Aorta (tissue), 5 donors: ENCODE results near the gene HNF1A. TPM values are rescaled to one million over a fixed set of nuclear protein-coding genes. Genes with fewer than 3 reads are reported as not detected.

Experiments used
- ATAC-seq: fragments of 200-7000 bp; cut with Tn5 transposase; one replicate; pipeline ENCODE4 v1.9.1; 2022; ENCODE audit warnings: moderate library complexity; ENCODE audit not compliant: low FRiP score
- DNase-seq, 2 donors: peaks; one replicate each; pipeline ENCODE4 v3.0.0-alpha.2; 2020
- H3K27ac ChIP-seq, 2 donors: one replicate each; pipeline ENCODE4 v1.5.1; 2013; ENCODE audit warnings: low read length in 2 of 2, mild to moderate bottlenecking in 2 of 2, moderate library complexity in 2 of 2, control low read depth in 1 of 2, inconsistent platforms in 1 of 2, low read depth in 1 of 2
- H3K27me3 ChIP-seq, 2 donors: one replicate each; pipeline ENCODE4 v1.6.1; 2013; ENCODE audit warnings: control low read depth in 1 of 2, low read length in 1 of 2, mild to moderate bottlenecking in 1 of 2, moderate library complexity in 1 of 2; ENCODE audit not compliant: insufficient read depth in 2 of 2, control insufficient read depth in 1 of 2
- H3K36me3 ChIP-seq, 2 donors: one replicate each; pipeline ENCODE4 v1.6.1; 2013; ENCODE audit warnings: control low read depth in 1 of 2, low read length in 1 of 2, mild to moderate bottlenecking in 1 of 2; ENCODE audit not compliant: insufficient read depth in 2 of 2, control insufficient read depth in 1 of 2
- H3K4me1 ChIP-seq, 2 donors: one replicate each; pipeline ENCODE4 v1.6.1; 2013; ENCODE audit warnings: low read length in 2 of 2, control low read depth in 1 of 2, mild to moderate bottlenecking in 1 of 2, moderate library complexity in 1 of 2; ENCODE audit not compliant: insufficient read depth in 2 of 2, control insufficient read depth in 1 of 2
- H3K4me3 ChIP-seq, 2 donors: one replicate each; pipeline ENCODE4 v1.5.1; 2013; ENCODE audit warnings: low read length in 2 of 2, control low read depth in 1 of 2, mild to moderate bottlenecking in 1 of 2
- H3K9me3 ChIP-seq: one replicate; pipeline ENCODE4 v1.6.1; 2013; ENCODE audit warnings: mild to moderate bottlenecking, low read length; ENCODE audit not compliant: control insufficient read depth
- WGBS, 2 donors: extraction: QIAGEN DNeasy Blood & Tissue Kit; methylation state at CpG; one replicate each; pipeline ENCODE4 v1.1.7; 2013; 5-methylcytosine and 5-hydroxymethylcytosine counted together
- intact Hi-C, 2 donors: fragments of 100-400 bp; cut with DNase I; formaldehyde crosslinking; loops; one replicate each; pipeline versions ENCODE4 v1.14.2 to v1.15.0; 2022
- polyA plus RNA-seq, 2 donors: library from polyadenylated mRNA; stranded (reverse); fragments of 200-250 nt; gene quantifications; one replicate each; pipeline ENCODE4 v1.2.3, GENCODE V29; 2013
- total RNA-seq, 2 donors: library from RNA; stranded (reverse); fragmentation: NEBNext Ultra II Directional; extraction: Animal tissue kit (Norgen Biotek cat#: 25700); gene quantifications; one replicate each; pipeline ENCODE4 v1.2.1, GENCODE V29; 2021
- donor health status: healthy with polysubstance abuse.
- donor health status: Bipolar disorder and iron deficiency.
- donor health status: DM: no; HTN: no; CAD: no.
- donor health status: DM: no; HTN: no; CAD: no.
- donor health status: DM: yes; HTN: yes; CAD: no.

The HNF1A gene
- total and polyA plus RNA-seq, 4 donors = 0.18 to 5.4 TPM; not detected in 2

DNA sequence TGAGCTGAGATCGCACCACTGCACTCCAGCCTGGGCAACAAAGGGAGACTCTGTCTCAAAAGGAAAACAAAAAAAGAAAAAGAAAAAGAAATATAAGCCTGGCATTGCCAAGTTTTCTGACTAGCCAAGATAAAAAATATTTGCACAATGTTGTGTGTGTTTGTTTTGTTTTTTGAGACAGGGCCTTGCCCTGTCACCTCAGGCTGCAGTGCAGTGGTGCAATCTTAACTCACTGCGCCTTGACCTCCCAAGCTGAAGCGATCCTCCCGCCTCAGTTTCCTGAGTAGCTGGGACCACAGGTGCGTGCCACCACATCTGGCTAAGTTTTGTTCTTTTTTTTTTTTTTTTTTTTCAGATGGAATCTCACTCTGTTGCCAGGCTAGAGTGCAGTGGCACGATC, 43.4 kb downstream of the HNF1A start:
- H3K27me3 ChIP-seq = no peaks in the 10 kb centered on the region
- ATAC-seq (no peak), DNase-seq (no peak)
- H3K27ac ChIP-seq = no peak overlapping the region
- no peak overlapping the region for H3K4me3 ChIP-seq
- no peaks in the 10 kb centered on the region for H3K9me3 ChIP-seq
- 82 to 86% methylated on average over 6 of the region's 6 CpGs for WGBS, 2 donors
- intact Hi-C loops = no loop called here
- no peaks in the 10 kb centered on the region for H3K4me1 ChIP-seq
- no peaks in the 10 kb centered on the region for H3K36me3 ChIP-seq

- DNase-seq = no peak
- H3K4me3 ChIP-seq = no peak overlapping the region
- no peaks in the 10 kb centered on the region for H3K9me3 ChIP-seq
- 64 to 70% methylated on average over 2 of the region's 2 CpGs for WGBS, 2 donors
- ATAC-seq = no peak
- intact Hi-C loops = no loop called here
- H3K27ac ChIP-seq = no peak overlapping the region
- H3K4me1 ChIP-seq = no peaks in the 10 kb centered on the region
- no peaks in the 10 kb centered on the region for H3K27me3 ChIP-seq
- H3K36me3 ChIP-seq = no peaks in the 10 kb centered on the region
Measured at GRCh38 chr12:121022713-121023112, 44.4 kb downstream of the HNF1A start.

GRCh38 chr12:121023799-121024198, 45.5 kb downstream of the HNF1A start:
- 70 to 72% methylated on average over 8 of the region's 8 CpGs for WGBS, 2 donors
- ATAC-seq = no peak
- intact Hi-C loops = no loop called here

GRCh38 chr12:121025442-121026226, 47.3 kb downstream of the HNF1A start:
- Histone ChIP-seq H3K4me3 (no peak overlapping the region), H3K27ac (no peak overlapping the region), H3K36me3 (no peaks in the 10 kb centered on the region), H3K9me3 (no peaks in the 10 kb centered on the region), H3K27me3 (no peaks in the 10 kb centered on the region), H3K4me1 (no peaks in the 10 kb centered on the region)
- intact Hi-C loops = no loop called here
- DNase-seq (no peak), ATAC-seq (no peak)
- 91% methylated on average over 11 of the region's 11 CpGs for WGBS, 2 donors

More at GRCh38 chr12:121023799-121024198, 45.5 kb downstream of the HNF1A start:
- Histone ChIP-seq H3K4me1 (no peaks in the 10 kb centered on the region), H3K9me3 (no peaks in the 10 kb centered on the region), H3K4me3 (no peak overlapping the region), H3K27me3 (no peaks in the 10 kb centered on the region), H3K27ac (no peak overlapping the region), H3K36me3 (no peaks in the 10 kb centered on the region)
- no peak for DNase-seq

- H3K36me3 ChIP-seq = no peaks in the 10 kb centered on the region
- no peak overlapping the region for H3K4me3 ChIP-seq
- no peaks in the 10 kb centered on the region for H3K4me1 ChIP-seq
- ATAC-seq = no peak
- H3K9me3 ChIP-seq = no peaks in the 10 kb centered on the region
- DNase-seq = no peak
- no peaks in the 10 kb centered on the region for H3K27me3 ChIP-seq
- intact Hi-C loops = no loop called here
- no peak overlapping the region for H3K27ac ChIP-seq
- WGBS, 2 donors = 87 to 90% methylated on average over 10 of the region's 10 CpGs
Measured at GRCh38 chr12:121026274-121027045, 48.1 kb downstream of the HNF1A start.

- Histone ChIP-seq H3K27ac (no peak overlapping the region), H3K9me3 (no peaks in the 10 kb centered on the region), H3K4me3 (no peak overlapping the region), H3K27me3 (no peaks in the 10 kb centered on the region), H3K36me3 (no peaks in the 10 kb centered on the region), H3K4me1 (no peaks in the 10 kb centered on the region)
- DNase-seq (no peak), ATAC-seq (no peak)
- intact Hi-C loops = no loop called here
- 66 to 70% methylated on average over 10 of the region's 10 CpGs for WGBS, 2 donors
Measured at GRCh38 chr12:121030576-121031212, 52.4 kb downstream of the HNF1A start.

DNA sequence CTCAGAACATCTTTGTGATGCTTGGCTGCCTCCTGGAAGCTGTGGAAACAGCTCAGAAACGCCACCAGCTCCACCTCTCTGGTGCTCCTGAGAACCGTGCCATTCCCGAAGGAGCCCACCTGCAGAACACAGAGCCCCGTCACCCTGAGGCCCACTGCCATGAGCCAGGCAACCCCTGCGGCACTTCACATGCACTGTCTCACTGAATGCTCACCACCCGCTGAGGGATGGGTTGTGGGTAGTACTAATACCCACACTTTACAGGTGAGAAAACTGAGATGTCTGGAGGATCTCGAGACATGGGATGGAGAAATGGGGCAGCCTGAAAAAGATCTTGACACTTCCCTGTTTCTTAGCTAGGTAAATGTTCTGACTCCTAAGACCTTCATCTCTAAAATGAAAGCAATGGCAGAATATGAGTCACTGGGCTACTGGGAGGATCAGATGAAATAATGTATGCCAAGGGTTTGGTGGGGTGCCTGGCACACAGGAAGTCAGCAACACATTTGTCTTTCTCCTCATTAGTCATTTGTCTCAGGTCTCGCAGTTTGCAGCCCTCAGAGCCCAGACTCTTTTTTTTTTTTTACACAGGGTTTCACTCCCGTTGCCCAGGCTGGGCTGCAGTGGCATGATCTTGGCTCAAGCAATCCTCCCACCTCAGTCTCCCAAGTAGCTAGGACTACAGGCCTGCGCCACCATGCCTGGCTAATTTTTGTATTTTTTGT, 55.4 kb downstream of the HNF1A start:
- Histone ChIP-seq H3K27ac (no peak overlapping the region), H3K4me1 (no peaks in the 10 kb centered on the region), H3K36me3 (no peaks in the 10 kb centered on the region), H3K27me3 (no peaks in the 10 kb centered on the region), H3K4me3 (no peak overlapping the region), H3K9me3 (no peaks in the 10 kb centered on the region)
- 78 to 83% methylated on average over 10 of the region's 10 CpGs for WGBS, 2 donors
- DNase-seq = no peak
- intact Hi-C loops = no loop called here
- ATAC-seq = no peak

GRCh38 chr12:121034616-121035305, 56.4 kb downstream of the HNF1A start:
- Histone ChIP-seq H3K36me3 (no peaks in the 10 kb centered on the region), H3K27me3 (no peaks in the 10 kb centered on the region), H3K27ac (no peak overlapping the region), H3K4me3 (no peak overlapping the region), H3K4me1 (no peaks in the 10 kb centered on the region), H3K9me3 (no peaks in the 10 kb centered on the region)
- 77 to 83% methylated on average over 9 of the region's 9 CpGs for WGBS, 2 donors
- no peak for DNase-seq
- ATAC-seq = no peak
- intact Hi-C loops = no loop called here
